GM19468 (cell line): ENCODE results near the gene TFAP2C.
"Not testable (repeated sequence)": the region's sequence is repeated elsewhere in the genome, so short reads cannot be mapped to it uniquely, and the experiment has no call there.

Experiments
- ATAC-seq: cut with Tn5 transposase; IDR thresholded peaks from one replicate; pipeline ENCODE4 v1.9.1; 2021; ENCODE audit warnings: mild to moderate bottlenecking, moderate library complexity, moderate number of reproducible peaks; ENCODE audit not compliant: unreplicated experiment; ENCODE audit errors: extremely low read depth

The TFAP2C gene

DNA sequence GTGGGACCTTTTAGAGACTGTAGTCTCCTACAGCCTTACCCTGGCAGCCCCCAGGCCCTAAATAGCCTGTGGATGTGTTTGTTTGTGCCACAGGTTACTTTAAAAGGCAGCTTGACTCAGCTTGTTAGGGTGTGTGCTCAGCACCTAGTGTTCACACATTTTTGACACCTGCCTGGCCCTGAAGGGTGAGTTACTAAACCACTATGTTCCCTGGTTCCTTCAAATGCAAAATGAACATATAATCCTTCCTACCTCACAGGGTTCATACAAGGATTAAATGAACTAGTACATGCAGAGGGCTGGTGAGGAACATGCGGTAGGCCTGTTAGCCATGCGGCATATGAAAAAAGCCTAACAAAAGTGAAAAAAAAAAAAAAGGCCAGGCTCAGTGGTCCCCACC lies 14.9 kb upstream of the TFAP2C start:
- no peak for ATAC-seq

DNA sequence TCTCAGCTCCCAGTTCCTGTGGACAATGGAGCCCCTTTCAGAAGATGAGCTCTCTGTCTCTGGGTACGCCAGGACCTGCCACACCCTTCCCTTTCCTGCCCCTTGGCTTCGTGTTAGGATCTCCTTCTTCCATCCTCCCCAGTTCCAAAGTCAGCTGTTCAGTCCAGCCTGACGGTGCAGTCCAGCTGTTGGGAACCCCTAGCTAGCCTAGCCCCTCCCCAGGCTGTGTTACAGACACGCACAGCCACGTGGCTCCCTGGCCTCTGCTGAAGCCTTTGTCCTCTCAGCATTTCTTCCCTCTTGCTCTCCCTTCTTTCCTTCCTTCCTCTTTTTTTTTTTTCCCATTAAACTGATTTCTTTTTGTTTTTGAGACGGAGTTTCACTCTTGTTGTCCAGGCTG lies 12.4 kb upstream of the TFAP2C start:
- no peak for ATAC-seq

DNA sequence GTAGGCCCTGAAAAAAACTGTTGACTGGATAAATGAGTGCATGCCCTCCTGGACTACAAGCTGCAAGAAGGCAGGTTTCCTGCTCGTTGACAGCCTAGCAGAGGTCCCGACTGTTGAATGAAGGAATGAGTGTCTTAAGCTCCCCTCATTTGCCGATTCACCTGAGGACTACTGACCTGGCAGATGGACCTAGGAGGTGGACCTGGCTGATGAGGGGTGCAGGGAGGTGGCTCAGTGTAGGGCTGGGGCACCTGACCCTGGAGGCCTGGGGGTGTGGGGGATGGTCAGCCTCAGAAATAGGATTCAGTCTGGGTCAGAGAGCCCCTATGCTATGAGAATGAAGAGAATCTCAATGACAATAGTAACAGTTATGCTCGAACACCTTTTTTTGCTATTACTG lies 11.6 kb upstream of the TFAP2C start:
- ATAC-seq, result no peak

DNA sequence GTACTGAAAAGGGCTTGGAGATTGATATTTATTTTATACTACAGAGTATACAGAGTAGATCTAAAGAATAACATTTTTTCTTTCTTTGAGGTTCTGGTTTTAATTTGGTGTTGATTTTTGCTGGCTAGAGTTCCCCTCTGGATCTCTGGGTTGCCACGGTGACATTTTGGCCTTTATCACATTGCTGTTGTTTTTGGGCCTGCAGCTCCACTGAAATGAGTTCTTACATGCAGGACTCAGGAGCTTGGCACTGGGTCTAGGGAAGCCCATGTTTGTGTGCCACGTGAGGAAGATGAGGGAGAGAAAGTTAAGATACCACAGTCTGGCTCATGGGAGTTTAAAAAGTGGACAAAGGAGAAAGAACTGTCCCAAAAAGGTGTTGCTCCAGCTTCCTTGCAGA lies 7.4 kb upstream of the TFAP2C start:
- no peak for ATAC-seq

DNA sequence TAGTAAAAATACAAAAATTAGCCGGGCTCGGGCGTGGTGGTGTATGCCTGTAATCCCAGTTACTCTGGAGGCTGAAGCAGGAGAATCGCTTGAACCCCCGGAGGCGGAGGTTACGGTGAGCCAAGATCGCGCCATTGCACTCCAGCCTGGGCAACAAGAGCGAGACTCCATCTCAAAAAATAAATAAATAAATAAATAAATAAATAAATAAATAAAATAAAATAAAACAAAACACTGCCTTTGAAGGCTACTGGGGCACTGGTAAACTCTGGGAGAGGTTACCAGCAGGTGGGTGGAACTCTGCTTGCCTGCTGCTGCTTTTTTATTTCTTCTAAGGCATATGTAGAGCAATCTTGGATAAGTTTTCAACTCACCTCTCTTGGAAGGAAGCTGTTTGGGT lies 5.2 kb upstream of the TFAP2C start:
- not testable (repeated sequence) for ATAC-seq

DNA sequence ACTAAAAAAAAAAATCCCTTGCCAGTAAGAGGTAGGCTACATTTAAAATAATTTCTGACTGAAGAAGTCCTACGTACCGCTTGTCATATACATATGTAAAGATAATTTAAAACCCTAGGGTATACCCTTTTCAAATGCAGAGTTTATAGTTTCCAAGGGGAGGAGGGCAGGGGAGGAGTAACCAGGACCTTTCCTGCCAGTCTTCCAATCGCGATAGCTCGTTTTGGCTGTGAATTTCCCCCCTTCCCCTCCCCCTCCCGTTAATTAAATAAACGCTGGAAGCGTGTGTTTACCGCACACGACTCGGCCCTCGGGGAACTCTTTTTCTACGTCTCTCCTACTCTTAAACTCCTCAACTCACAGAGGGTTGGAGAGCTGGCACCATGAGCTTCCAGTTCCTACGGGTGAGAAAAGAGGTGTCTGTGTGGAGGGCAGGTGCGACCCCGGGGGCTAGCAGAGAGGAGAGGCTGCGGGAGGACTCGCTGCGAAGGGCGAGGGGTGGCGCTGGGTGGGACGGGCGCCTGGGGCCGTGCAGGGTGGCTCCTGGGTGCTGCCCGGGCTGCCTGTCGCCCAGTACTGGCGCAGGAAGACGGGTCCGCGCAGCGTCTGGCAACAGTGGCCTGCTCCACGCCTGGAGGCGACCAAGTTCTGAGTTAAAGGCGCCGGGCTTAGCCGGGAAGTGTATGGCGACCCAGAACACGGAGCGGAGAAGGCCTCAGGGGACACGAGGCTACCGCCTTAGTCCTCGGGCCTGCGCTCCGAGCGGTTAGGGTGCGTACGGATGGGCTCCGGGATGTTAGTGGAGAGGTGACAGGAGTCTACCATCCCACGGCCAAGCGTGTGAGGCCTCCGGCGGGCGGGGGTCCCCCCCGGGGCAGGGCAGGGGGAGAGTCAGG lies 4.1 kb upstream of the TFAP2C start:
- no peak for ATAC-seq

DNA sequence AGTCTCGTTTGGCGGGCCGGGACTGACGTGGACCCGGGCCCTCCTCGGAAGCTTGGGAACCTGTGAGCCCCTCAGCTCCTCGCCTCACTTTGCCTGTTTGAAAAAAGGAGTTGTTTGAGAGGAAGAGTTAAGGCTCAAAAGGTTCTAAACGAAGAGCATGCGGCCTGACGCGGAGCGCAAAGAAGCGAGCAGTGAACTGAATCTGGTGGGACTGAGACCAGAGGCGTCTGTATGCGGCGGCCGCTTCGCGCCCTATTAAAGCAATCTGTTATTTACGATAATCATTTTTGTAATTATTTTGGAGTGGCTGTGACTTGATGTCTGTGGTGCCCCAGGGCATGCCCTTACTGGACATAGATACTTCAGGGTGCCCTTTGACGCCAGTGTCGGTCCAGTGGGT lies 3.3 kb upstream of the TFAP2C start:
- no peak for ATAC-seq

DNA sequence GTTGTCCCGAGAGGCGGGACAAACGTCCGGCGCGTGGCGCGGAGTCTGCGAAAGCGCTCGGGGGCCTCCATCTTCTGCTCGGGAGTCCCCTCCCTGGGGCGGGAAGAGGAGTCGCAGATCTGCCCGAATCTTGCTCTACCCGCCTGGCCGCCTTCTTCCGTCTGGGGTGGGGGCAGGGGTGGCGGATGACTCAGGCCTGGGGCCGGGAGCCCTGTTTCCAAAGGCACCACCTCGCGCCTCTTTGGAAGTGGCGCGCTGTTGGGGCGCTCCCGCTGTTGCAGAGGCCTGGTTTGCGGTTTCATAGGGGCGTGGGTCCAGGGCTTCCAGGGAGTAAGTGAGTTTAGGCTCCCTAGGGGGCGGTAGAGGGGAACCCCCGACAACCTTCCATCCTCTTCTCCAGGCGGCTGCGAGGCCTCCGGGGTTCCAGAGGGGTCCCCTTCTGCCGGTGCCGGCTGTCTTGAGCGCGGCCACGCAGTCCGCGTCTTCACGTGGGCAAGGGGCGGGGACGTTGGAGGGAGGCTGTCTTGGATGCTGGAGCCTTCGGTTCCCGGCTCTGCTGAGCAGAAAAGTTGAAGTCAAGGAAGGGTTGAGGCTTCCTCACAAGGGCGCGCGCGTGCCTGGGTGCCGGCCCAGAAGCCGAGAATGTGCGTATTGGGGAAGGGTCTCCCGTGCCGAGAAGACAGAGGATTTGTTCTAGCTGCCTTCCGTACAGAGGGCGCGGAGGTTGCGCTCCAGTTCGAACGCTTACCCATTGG lies 2.6 kb upstream of the TFAP2C start:
- no peak for ATAC-seq

DNA sequence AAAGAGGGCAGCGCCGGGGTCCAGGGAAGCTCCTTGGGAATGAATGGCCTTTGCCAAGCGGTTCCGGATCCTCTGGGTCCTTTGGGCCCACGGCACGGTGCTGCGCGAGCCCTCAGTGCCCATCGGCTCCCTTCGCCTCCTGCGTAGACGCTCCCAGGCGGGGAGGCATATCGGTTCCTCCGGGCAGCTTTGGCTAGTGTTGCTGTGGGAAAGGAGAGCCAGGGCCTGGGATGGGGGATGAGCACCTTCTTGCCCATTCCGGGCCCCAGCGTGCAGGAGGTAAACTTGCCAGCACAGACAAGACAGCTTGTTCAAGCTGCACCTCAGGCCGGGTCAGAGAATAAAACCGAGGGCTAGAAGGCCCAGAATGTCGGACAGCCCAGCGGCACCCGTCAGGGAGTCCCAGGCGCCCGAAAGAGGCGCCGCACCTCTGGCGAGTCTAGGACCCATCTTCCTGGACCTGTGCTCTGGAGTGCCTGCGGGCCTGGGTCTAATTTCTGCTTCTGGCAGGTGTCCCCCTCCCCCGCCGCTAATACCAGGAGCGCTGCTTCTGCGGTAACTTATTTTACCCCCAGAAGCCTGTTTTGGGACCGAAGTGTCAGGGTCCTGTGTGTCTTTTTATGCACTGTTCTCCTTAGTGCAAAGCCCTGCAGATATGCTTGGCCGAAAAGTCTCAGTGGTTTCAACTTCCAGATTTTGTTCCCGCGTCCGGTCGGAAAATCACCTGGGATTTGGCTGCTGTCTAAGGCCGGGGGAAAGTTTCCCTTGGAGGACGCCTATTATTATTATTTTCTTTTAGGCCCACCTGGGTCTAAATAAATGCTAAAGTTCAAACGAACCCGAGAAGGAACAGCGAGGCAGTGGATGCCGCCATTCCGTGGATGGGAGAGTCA lies 1.7 kb upstream of the TFAP2C start:
- no peak for ATAC-seq

DNA sequence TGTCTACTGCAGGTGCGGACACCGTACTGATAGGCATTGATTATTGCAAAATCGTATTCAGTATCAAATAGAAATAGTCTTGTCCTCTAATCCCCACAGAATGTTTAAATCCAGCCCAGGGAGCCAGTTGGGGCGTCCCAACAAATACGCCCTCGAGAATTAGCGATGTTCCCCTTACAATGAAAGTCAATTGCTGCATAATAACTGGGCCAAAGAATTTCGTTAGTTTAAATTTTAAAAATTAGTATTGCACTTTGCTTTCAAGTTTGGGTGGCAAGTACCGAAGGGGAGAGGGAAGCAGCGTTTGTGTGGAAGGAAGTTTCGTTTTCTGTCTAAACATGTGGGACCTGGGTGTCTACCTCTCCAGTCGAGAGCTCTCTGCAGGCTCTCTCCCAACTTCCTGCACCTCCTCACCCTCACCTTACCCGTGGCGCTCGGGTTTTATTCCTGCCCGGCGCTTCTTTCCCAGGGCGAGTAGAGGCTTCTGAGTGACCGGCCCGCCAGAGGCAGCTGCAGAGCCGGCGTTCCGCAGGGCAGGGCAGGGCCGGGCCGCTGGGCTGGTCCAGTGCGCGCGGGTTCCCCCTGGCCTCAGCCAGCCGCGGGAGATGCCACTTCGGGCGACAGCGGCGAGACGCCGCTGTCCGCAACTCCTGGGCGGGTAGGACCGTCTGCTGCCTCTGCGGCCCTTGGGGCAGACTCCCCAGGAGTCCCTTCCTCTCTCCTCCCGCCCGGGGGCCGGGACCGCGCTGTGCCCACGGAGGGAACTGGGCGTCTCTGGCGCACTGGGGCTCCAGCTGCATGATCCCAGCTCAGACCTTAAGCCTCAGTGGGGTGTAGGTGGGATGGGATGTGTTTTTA lies 862 bp upstream of the TFAP2C start:
- ATAC-seq, result no peak

DNA sequence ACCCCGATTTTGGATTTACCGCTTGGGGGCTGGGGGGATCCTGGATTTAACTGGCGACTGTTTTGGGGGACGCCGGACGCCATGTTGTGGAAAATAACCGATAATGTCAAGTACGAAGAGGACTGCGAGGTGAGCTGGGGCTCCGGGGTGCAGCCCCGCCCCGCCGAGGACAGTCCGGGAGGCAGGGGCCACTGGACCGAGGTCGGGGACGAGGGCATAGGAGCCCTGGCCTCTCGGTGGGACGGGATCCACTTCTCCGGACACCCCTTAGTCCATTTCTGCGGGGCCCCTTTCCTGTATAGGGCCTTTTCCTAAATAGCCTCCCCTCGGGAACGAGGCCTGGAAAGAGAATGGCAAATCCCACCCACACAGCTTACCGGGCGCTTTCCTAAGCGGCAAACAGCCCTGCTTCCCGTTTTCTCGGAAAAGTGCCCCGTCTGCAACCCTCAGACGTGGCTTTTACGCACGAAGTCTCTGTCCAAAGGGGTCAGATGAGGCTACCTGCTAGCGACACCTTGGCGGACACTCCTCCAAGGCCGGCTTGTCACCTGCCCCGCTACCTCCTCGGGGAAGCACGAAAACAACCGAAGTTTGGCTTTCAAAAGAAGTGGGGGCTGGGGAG lies 469 bp downstream of the TFAP2C start:
- ATAC-seq, result no peak

DNA sequence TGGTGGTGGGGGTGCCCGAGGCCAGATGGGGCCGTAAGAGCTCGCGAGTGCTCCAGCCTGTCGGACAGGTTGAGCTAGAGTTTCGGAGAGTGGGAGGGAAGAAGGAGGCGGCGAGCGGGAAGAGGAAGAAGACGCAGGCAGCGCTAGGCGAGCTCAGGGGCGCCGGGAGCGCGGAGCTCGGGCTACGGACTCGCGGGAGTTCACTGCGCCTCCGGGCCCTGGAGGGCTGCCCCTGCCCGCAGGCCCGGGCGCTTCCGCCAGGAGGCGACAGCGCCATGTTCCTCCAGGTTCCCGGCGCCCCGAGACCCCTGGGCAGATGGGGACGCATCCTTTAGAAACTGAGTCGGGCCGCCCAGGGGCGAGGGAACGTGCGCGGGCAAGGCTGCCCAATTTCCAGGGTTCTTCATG lies 984 bp downstream of the TFAP2C start:
- no peak for ATAC-seq

DNA sequence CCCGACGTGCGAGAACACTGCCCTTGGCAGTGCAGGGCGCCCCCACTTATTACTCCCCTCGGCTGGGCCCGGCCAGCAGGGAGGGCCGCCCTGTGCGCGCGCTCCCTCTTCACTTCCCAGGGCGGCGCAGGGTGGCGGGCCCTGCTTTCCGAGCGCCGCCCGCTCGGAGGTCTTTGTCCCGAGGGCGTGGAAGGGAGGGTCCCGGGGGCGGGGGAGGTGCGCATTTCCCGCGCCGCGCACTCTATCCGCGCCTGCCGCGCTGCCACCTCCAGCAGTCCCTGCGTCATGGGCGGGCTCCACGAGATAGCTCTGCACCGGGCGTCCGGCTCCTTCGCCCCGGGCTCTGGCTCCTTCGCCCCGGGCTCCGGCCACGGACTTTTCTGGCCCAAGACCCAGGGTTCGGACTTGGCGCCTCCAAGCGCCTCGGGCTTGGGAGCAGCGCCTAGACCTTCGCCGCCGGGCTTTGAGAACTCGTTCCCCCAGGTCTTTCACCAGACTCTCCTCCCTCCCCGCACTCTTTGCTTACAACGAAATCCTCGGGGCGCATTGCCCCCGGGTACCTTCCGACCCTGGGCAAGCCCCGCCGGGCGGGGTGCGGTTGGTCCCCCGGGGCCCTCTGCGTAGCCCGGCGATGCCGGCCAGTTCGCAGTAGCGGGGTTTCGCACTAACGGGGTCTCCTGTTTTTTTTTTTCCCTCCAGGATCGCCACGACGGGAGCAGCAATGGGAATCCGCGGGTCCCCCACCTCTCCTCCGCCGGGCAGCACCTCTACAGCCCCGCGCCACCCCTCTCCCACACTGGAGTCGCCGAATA lies 1.6 kb downstream of the TFAP2C start:
- ATAC-seq, result no peak

DNA sequence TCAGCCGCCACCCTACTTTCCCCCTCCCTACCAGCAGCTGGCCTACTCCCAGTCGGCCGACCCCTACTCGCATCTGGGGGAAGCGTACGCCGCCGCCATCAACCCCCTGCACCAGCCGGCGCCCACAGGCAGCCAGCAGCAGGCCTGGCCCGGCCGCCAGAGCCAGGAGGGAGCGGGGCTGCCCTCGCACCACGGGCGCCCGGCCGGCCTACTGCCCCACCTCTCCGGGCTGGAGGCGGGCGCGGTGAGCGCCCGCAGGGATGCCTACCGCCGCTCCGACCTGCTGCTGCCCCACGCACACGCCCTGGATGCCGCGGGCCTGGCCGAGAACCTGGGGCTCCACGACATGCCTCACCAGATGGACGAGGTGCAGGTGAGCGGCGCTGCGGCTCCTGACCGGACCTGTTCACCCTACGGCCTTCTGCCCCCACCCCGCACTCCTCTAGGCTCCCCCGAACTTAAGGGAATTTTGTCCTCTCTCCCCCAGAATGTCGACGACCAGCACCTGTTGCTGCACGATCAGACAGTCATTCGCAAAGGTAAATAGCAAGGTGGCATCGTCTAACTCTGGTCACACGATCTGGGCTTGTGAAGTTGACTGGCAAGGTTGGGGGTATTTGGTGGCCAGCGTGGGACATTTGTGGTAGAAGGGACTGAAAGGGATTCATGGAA lies 2.3 kb downstream of the TFAP2C start:
- ATAC-seq, result no peak

DNA sequence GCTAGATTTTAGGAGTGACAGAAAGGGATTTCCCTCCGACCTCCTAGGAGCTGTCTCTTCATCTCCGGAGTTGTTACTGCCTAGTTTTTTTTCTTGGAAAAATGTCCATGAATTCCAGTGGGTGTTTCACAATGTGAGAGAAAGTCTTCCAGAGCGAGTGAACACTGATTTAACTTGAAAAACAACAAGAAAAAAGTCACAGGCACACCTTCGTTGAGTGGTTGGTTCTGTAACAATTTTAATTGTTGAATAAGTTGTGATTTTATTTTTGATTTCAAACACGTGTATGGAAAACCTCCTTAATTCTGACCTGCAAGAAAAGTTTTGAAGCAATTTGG lies 2.9 kb downstream of the TFAP2C start:
- ATAC-seq, result no peak

DNA sequence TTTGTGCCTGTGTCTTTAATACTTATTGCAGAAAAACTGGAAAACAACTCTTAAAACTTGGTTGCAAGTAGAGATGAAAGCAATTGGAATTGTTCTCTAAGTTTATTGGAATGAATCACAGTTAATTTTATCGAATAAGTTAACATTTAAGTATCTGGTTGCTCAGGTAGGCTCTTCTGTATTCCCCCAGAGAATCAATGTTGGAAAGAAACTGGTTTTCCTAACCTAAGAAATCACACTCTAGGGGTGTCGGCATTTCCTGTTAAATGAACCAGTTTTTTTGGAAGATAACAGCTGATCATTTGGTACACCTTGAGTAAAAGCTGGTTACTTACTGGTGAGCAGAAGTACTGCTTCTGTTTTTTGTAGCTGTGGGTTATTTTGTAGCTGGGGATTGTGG lies 5.2 kb downstream of the TFAP2C start:
- ATAC-seq, result no peak

DNA sequence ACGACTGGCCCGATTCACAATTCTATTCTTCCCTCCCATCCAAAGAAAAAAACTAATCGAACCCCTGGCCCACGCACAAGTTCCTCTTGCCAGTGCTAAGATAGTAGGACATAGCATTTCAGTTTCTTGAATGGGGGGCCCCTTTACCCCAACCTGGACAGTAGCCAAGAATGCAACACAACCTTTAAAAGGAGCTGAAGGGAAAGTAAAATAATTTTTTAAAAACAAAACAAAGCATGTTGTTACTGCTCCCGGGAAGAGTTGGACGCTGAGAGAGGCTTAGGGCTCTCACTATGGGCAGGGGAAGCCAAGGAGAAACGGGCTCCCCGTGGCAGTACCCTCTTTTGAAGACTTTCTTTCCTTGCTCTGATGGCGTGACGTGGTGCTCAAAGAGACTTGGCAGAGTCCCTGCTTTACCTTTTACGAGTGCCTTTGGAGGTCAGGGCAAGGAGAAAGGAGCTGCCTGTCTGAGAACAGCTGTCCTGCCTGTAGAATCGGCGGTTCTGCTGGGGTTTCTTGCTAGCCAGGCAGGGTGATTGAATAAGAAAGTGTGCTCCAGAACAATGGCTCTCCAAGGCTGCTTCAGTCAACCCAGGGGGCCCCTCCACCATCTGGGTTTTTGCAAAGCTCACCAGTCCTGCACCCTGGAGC lies 5.8 kb downstream of the TFAP2C start:
- ATAC-seq, result no peak

DNA sequence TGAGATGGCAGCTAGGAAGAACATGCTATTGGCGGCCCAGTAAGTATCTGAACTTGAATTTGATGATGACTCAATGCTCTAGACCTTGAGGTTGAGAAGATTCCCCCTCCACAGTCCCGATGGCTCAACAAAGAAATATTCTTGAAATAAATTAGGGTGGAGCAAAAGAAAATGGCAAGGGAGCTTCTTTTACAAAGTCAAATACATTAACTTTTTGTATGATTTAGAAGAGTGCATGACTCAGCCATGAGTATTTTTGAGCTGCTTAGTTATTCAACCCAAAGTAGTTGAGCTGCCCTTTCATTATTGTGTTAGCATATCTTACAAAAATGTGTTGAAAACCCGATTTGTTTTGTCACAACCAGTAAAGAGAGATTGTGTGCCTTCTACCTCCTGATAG lies 7.6 kb downstream of the TFAP2C start:
- ATAC-seq, result no peak
